HG03469 (cell line): ENCODE results near the gene PTPRO.
A peak's percentile ranks its signal among the peaks of the same experiment; 100 is the strongest.

ENCODE experiments used
- ATAC-seq: cut with Tn5 transposase; IDR thresholded peaks from one replicate; pipeline ENCODE4 v1.9.1; 2021; ENCODE audit warnings: mild to moderate bottlenecking, moderate library complexity, moderate number of reproducible peaks; ENCODE audit not compliant: unreplicated experiment

The PTPRO gene

GRCh38 chr12:15322164-15323061 lies at the start of gene PTPRO:
Gene PTPRO (plus strand): TSS chr12:15322508.
- ATAC-seq: no peak

- no peak for ATAC-seq
Measured at GRCh38 chr12:15273896-15274295, 48.4 kb upstream of the PTPRO start.

GRCh38 chr12:15274561-15274967 lies 47.7 kb upstream of the PTPRO start:
- no peak for ATAC-seq

GRCh38 chr12:15276088-15276698 lies 46.1 kb upstream of the PTPRO start:
- ATAC-seq: no peak

GRCh38 chr12:15278816-15279658 lies 43.3 kb upstream of the PTPRO start:
- peak; percentile 79 for ATAC-seq

- ATAC-seq: no peak
Measured at GRCh38 chr12:15280930-15281329, 41.4 kb upstream of the PTPRO start.

- no peak for ATAC-seq
Measured at GRCh38 chr12:15289192-15289591, 33.1 kb upstream of the PTPRO start.

- no peak for ATAC-seq
Measured at GRCh38 chr12:15293731-15294130, 28.6 kb upstream of the PTPRO start.

GRCh38 chr12:15299947-15300346 lies 22.4 kb upstream of the PTPRO start:
- no peak for ATAC-seq

- ATAC-seq: no peak
Measured at GRCh38 chr12:15304296-15304695, 18.0 kb upstream of the PTPRO start.

GRCh38 chr12:15306605-15307004 lies 15.7 kb upstream of the PTPRO start:
- ATAC-seq: no peak

- no peak for ATAC-seq
Measured at GRCh38 chr12:15307079-15307478, 15.2 kb upstream of the PTPRO start.

- no peak for ATAC-seq
Measured at GRCh38 chr12:15318841-15319240, 3.5 kb upstream of the PTPRO start.

GRCh38 chr12:15320881-15321280 lies 1.4 kb upstream of the PTPRO start:
- no peak for ATAC-seq

- ATAC-seq: no peak
Measured at GRCh38 chr12:15323480-15323879, 1.2 kb downstream of the PTPRO start.

- no peak for ATAC-seq
Measured at GRCh38 chr12:15329891-15330290, 7.6 kb downstream of the PTPRO start.

GRCh38 chr12:15334225-15334624 lies 11.9 kb downstream of the PTPRO start:
- ATAC-seq: no peak

- ATAC-seq: no peak
Measured at GRCh38 chr12:15335959-15336358, 13.7 kb downstream of the PTPRO start.

- ATAC-seq: no peak
Measured at GRCh38 chr12:15336768-15337553, 14.7 kb downstream of the PTPRO start.

GRCh38 chr12:15341371-15341770 lies 19.1 kb downstream of the PTPRO start:
- no peak for ATAC-seq

GRCh38 chr12:15344561-15344960 lies 22.3 kb downstream of the PTPRO start:
- no peak for ATAC-seq
